Non-pigmented ciliary epithelial cell (primary cell): ENCODE measurements around the gene RIIAD1.
"Not testable (repeated sequence)": the region's sequence is repeated elsewhere in the genome, so short reads cannot be mapped to it uniquely, and the experiment has no call there.

Experiments
- DNase-seq: peaks from one replicate; pipeline ENCODE4 v3.0.0-alpha.2; 2010; ENCODE audit warnings: low read depth

The RIIAD1 gene

GRCh38 chr1:151737026-151737425, 15.7 kb downstream of the RIIAD1 start:
- DNase-seq, result no peak

GRCh38 chr1:151737479-151737878, 16.2 kb downstream of the RIIAD1 start:
- no peak for DNase-seq

GRCh38 chr1:151739590-151740355, 18.5 kb downstream of the RIIAD1 start:
- DNase-seq, result no peak

- DNase-seq, result no peak
Observed at GRCh38 chr1:151741516-151741915, 20.2 kb downstream of the RIIAD1 start.

GRCh38 chr1:151756291-151756690, 35.0 kb downstream of the RIIAD1 start:
- DNase-seq, result no peak

- no peak for DNase-seq
Observed at GRCh38 chr1:151759241-151759640, 37.9 kb downstream of the RIIAD1 start.

- no peak for DNase-seq
Observed at GRCh38 chr1:151760597-151761385, 39.5 kb downstream of the RIIAD1 start.

- DNase-seq, result peak; percentile 23
Observed at GRCh38 chr1:151762941-151763921, 41.9 kb downstream of the RIIAD1 start, which contains the start of gene MRPL9. Gene MRPL9 (minus strand): TSS chr1:151763496. CDS start chr1:151763479, 17 bp downstream.

GRCh38 chr1:151763990-151764389, 42.7 kb downstream of the RIIAD1 start:
- no peak for DNase-seq

GRCh38 chr1:151768351-151769066, 47.2 kb downstream of the RIIAD1 start:
- DNase-seq, result not testable (repeated sequence)

GRCh38 chr1:151769270-151769669, 47.9 kb downstream of the RIIAD1 start:
- not testable (repeated sequence) for DNase-seq

GRCh38 chr1:151773702-151774101, 52.4 kb downstream of the RIIAD1 start:
- DNase-seq, result no peak

- no peak for DNase-seq
Observed at GRCh38 chr1:151774256-151774922, 53.1 kb downstream of the RIIAD1 start.

GRCh38 chr1:151775894-151776664, 54.8 kb downstream of the RIIAD1 start:
- no peak for DNase-seq

- no peak for DNase-seq
Observed at GRCh38 chr1:151776665-151777062, 55.3 kb downstream of the RIIAD1 start.

GRCh38 chr1:151777317-151777716, 56.0 kb downstream of the RIIAD1 start:
- DNase-seq, result no peak
